Measurements from ENCODE around the gene FGFRL1.

FGFRL1 gene

DNA sequence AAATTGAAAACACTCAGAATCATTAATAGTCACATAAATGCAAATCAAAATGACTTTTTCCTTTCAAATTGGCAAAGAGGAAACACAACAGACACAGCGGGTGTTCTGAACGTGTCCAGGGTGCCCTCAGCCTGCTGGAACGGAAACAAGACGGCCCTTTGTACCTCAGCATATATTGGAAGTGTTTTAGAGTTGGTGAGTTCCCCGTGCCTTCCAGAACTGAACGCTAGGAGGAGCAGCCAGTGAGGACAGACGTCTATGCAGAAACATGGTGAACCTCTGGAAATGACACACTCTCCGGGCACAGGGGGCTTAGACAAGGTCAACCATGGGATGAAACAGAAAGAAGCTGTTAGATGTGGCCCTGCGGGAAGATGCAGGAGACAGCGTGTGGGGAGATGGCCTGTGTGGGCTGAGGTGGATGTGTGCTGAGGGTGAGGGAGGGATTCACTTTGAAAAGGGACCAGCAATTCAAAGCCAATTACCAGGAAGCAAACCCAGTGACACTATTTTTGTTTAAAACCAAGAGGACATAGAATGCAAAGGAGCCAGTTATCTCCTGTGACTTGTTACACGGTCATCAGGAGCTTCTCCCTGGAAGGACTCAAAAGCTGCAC is 61.5 kb downstream of the FGFRL1 start:
- no peak overlapping the region for H2AFZ ChIP-seq (ENCODE audit: low read depth, low read length)
- ATAC-seq (ENCODE audit: insufficient read depth, low read depth): peak; percentile 82

DNA sequence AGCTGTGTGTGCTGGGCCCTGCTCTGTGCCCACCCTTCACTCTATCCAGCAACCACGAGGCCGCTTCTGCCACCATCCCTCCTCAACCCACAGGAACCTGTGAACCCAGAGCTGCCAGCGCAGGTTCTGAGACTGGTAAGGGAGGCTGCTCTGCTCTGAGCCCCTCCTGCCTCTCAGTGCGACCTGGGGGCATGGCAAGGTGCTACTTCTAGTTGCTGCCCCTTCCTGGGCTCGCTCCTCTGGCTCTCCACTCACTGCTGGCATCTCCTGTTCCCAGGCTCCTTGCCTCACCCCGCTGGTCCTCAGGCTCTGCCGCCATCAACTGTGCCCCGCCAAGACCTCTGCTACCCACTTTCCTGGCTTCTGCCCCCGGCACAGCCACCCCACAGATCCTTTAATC is 62.7 kb downstream of the FGFRL1 start:
- DNase-seq: no peak
- ATAC-seq (ENCODE audit: insufficient read depth, low read depth): no peak
- H3K27ac ChIP-seq (ENCODE audit: low read length): no peak overlapping the region
- H3K79me2 ChIP-seq (ENCODE audit: insufficient read depth, low read length): no peaks in the 10 kb centered on the region
- no peak overlapping the region for H3K9ac ChIP-seq (ENCODE audit: low read depth, low read length)
- no peaks in the 10 kb centered on the region for H3K36me3 ChIP-seq (ENCODE audit: insufficient read depth, low read length)
- H3K27me3 ChIP-seq (ENCODE audit: insufficient read depth, low read length, poor library complexity): peaks cover 16% of the 10 kb centered on the region
- no peak overlapping the region for H2AFZ ChIP-seq (ENCODE audit: low read depth, low read length)
- no peak for TF ChIP-seq EZH2 (IDR thresholded peaks at IDR 0.05; ENCODE audit: borderline replicate concordance, low read depth, low read length, severe bottlenecking)
- TF ChIP-seq, protein P1, sequence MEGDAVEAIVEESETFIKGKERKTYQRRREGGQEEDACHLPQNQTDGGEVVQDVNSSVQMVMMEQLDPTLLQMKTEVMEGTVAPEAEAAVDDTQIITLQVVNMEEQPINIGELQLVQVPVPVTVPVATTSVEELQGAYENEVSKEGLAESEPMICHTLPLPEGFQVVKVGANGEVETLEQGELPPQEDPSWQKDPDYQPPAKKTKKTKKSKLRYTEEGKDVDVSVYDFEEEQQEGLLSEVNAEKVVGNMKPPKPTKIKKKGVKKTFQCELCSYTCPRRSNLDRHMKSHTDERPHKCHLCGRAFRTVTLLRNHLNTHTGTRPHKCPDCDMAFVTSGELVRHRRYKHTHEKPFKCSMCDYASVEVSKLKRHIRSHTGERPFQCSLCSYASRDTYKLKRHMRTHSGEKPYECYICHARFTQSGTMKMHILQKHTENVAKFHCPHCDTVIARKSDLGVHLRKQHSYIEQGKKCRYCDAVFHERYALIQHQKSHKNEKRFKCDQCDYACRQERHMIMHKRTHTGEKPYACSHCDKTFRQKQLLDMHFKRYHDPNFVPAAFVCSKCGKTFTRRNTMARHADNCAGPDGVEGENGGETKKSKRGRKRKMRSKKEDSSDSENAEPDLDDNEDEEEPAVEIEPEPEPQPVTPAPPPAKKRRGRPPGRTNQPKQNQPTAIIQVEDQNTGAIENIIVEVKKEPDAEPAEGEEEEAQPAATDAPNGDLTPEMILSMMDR (IDR thresholded peaks at IDR 0.05; ENCODE audit: borderline replicate concordance, extremely low read depth, low read length, poor library complexity, severe bottlenecking): no peak
- no peak overlapping the region for H3K4me3 ChIP-seq (ENCODE audit: low read depth in 1 of 2, low read length in 2 of 2)
- no peaks in the 10 kb centered on the region for H3K4me1 ChIP-seq (ENCODE audit: insufficient read depth, low read length)
- H3K4me2 ChIP-seq (ENCODE audit: insufficient read depth, low read length): no peak overlapping the region
- no peaks in the 10 kb centered on the region for H3K9me3 ChIP-seq (ENCODE audit: insufficient read depth, low read length, severe bottlenecking)
- H4K20me1 ChIP-seq (ENCODE audit: insufficient read depth, low read length): peaks cover 4% of the 10 kb centered on the region; the same call in 1 of the 2 replicates

More for the DNA sequence above, 61.5 kb downstream of the FGFRL1 start:
- no peaks in the 10 kb centered on the region for H3K36me3 ChIP-seq (ENCODE audit: insufficient read depth, low read length)
- H3K4me1 ChIP-seq (ENCODE audit: insufficient read depth, low read length): no peaks in the 10 kb centered on the region
- no peaks in the 10 kb centered on the region for H3K79me2 ChIP-seq (ENCODE audit: insufficient read depth, low read length)
- DNase-seq: peak; percentile 51
- no peak overlapping the region for H3K4me3 ChIP-seq (ENCODE audit: low read depth in 1 of 2, low read length in 2 of 2)
- H3K27ac ChIP-seq (ENCODE audit: low read length): no peak overlapping the region
- no peak overlapping the region for H3K4me2 ChIP-seq (ENCODE audit: insufficient read depth, low read length)
- H4K20me1 ChIP-seq (ENCODE audit: insufficient read depth, low read length): peaks cover 4% of the 10 kb centered on the region; the same call in 1 of the 2 replicates
- no peak overlapping the region for H3K9ac ChIP-seq (ENCODE audit: low read depth, low read length)
- H3K9me3 ChIP-seq (ENCODE audit: insufficient read depth, low read length, severe bottlenecking): no peaks in the 10 kb centered on the region
- TF ChIP-seq, protein P1 (IDR thresholded peaks at IDR 0.05; ENCODE audit: borderline replicate concordance, extremely low read depth, low read length, poor library complexity, severe bottlenecking): peak; percentile 54
- TF ChIP-seq EZH2 (IDR thresholded peaks at IDR 0.05; ENCODE audit: borderline replicate concordance, low read depth, low read length, severe bottlenecking): no peak
- peaks cover 16% of the 10 kb centered on the region for H3K27me3 ChIP-seq (ENCODE audit: insufficient read depth, low read length, poor library complexity)

DNA sequence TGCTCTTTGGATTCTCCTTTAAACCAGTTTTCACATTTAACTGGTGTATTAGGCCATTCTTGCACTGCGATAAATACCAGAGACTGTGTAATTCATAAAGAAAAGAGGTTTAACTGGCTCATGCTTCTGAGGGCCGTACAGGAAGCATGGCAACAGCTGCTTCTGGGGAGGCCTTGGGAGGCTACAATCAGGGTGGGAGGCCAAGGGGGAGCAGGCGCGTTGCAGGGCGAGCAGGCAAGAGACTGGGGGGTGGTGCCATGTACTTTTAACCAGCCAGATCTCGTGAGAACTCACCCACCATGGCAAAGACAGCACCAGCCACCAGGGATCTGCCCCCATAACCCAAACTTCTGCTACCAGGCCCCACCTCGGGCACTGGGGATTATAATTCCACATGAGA is 63.8 kb downstream of the FGFRL1 start:
- no peak for TF ChIP-seq EZH2 (IDR thresholded peaks at IDR 0.05; ENCODE audit: borderline replicate concordance, low read depth, low read length, severe bottlenecking)
- TF ChIP-seq, protein P1 (IDR thresholded peaks at IDR 0.05; ENCODE audit: borderline replicate concordance, extremely low read depth, low read length, poor library complexity, severe bottlenecking): no peak
- Histone ChIP-seq H3K79me2 (ENCODE audit: insufficient read depth, low read length) (no peaks in the 10 kb centered on the region), H3K9ac (ENCODE audit: low read depth, low read length) (no peak overlapping the region), H4K20me1 (ENCODE audit: insufficient read depth, low read length) (peaks cover 4% of the 10 kb centered on the region; the same call in 1 of the 2 replicates), H3K27ac (ENCODE audit: low read length) (no peak overlapping the region), H3K27me3 (ENCODE audit: insufficient read depth, low read length, poor library complexity) (peaks cover 16% of the 10 kb centered on the region), H2AFZ (ENCODE audit: low read depth, low read length) (no peak overlapping the region), H3K4me2 (ENCODE audit: insufficient read depth, low read length) (no peak overlapping the region), H3K36me3 (ENCODE audit: insufficient read depth, low read length) (no peaks in the 10 kb centered on the region), H3K4me3 (ENCODE audit: low read depth in 1 of 2, low read length in 2 of 2) (no peak overlapping the region), H3K9me3 (ENCODE audit: insufficient read depth, low read length, severe bottlenecking) (no peaks in the 10 kb centered on the region), H3K4me1 (ENCODE audit: insufficient read depth, low read length) (no peaks in the 10 kb centered on the region)
- ATAC-seq (ENCODE audit: insufficient read depth, low read depth) (no peak), DNase-seq (no peak)

Data from DND-41 (cell line).